NOMO-1 treated with dmso at 0.1 percent for 144 hours (cell line): ENCODE results near the gene IDH2.
"Not testable (repeated sequence)": the region's sequence is repeated elsewhere in the genome, so short reads cannot be mapped to it uniquely, and the experiment has no call there.

Experiments
- DNase-seq: peaks from one replicate; lab custom pipeline; 2025; ENCODE audit not compliant: unreplicated experiment; lab: John Stamatoyannopoulos, UW

The IDH2 gene

DNA sequence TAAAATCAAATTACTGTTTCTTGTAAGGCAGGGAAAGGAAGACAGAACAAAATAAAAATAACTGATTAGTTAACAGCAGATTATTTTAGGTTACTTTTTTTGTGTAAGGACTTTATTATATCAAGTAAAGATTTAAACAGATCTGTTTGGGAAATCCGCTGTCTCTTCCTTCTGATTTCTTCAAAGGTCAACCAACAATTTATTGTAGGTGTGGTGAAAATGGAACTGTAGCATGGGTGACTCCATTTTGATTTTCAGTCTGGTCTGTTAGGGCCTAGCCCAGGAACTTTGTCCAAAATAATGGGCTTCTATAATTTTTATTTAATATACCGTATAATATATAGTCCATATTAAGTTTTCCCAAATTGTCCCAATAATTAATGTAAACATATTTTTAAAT is 13.5 kb upstream of the IDH2 start:
- DNase-seq: no peak

DNA sequence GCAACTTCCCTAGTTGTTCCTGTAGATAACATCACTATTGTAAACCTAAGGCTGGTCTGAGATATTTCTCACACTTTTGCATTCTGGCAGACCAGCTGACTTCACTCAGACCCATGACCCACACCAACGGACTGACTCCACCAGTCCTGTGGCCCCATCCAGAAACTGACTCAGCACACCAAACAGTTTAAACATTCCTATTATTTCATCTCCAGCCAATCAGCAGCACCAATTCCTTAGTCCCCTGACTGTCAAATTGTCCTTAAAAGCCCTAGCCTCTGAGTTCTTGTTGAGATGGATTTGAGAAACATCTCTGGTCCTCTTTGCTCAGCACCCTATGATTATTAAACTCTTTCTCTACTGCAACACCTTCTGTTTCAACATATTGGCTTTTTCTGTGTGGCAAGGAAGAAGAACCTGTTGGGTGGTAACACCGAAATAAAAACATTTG is 12.2 kb upstream of the IDH2 start:
- DNase-seq: no peak

DNA sequence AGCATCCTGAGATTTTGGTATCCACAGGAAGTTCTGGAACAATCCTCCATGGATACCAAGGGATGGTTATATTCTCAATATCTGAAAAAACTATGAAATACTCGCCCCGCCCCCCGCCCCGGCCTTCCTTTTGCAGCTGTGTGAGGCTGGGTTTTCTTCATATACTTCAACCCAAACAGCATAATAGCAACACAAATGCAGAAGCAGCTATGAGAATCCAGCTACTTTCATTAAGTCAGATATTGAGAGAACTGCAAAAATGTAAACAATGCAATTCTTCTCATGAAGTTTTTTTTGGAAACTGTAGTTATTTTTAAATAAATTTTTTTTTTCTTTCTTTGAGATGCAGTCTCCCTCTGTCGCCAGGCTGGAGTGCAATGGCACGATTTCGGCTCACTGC is 10.9 kb upstream of the IDH2 start:
- no peak for DNase-seq

DNA sequence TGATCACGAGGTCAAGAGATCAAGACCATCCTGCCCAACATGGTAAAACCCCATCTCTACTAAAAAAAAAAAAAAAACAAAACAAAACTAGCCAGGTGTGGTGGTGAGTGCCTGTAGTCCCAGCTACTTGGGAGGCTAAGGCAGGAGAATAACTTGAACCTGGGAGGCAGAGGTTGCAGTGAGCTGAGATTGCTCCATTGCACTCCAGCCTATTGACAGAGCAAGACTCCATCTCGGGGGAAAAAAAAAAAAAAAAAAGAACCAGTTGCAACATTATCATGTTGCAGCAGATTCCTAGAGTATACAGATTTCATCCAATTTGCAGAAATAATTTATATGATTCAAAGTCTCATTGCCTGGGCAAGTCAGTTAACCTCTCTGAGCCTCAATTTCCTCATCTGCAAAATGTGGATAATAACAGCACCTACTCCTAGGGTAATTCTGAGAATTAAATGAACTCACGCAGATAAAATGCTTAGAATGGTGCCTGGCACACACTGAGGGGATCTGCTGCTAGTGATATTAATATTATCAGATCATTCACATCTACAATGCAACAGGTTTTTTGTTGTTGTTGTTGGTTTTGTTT is 7.0 kb upstream of the IDH2 start:
- not testable (repeated sequence) for DNase-seq

DNA sequence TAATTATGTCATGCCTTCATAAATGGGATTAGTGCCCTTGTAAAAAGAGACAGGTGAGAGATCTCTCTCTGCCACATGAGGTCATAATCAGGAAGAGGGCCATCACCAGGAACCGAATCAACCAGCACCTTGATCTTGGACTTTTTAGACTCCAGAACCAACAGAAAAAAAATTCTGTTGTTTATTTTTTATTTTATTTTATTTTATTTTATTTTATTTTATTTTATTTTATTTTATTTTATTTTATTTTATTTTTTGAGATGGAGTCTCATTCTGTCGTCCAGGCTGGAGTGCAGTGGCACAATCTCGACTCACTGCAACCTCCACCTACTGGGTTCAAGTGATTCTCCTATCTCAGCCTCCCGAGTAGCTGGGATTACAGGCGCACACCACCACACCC is 5.8 kb upstream of the IDH2 start:
- DNase-seq: not testable (repeated sequence)

DNA sequence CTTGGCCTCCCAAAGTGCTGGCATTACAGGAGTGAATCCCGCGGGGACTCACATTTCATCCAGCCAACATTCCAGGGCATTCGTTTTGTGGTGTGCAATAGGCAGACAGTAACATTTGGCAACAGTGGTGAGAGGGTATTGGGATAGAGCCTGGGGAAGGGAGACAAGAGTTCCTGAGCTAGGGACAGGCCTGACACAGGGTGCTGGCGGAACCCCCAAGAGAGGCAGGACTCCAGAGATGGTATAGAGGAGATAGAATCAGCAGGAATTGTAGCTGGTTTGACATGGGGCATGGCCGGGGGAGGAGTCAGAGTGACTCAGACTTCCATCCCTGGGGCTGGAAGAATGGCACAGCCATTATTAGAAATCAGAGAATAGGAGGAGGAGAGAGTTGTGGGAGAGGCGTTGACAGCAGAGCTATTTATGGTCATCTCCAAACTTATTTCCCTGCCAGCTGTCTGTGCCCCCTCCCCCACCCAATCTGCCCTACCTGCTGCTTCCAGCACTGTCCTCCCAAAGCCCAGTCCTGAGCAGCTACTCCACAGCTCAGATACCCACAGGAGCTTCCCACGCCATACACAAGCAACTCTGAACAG is 4.4 kb upstream of the IDH2 start:
- DNase-seq: no peak

DNA sequence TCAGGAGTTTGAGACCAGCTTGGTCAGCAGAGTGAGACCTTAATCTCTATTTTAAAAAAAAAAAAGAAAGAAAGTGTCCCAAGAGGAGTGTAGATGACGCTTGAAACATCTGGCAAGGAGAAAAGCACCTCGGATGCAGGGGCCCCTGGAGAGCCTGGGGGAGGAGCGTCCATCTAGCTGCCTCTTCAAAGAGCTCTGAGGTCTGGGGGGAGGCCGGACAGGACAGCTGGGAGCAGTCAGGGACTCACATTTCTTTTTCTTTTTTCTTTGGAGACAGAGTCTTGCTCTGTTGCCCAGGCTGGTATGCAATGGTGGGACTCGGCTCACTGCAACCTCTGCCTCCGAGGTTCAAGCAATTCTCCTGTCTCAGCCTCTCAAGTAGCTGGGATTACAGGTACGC is 3.3 kb upstream of the IDH2 start:
- no peak for DNase-seq

DNA sequence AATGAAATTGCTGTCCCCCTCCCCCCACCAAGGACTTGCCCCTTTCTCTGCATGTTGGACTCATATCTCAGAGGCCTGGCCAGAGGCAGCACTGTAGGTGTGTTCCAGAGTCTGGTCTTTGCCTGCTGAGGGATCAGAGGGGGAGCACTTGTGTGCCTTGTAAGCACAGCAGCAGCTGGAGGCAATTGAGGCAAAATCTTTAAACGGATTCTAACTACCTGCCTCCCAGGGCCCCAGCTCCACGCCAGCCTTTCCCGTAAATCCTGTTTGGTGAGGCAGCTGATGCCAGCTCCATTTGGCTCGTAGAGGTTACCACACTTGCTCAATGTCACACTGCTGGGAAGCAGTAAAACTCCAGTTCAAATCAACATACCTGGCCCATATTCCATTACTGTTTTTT is 2.3 kb upstream of the IDH2 start:
- DNase-seq: no peak

DNA sequence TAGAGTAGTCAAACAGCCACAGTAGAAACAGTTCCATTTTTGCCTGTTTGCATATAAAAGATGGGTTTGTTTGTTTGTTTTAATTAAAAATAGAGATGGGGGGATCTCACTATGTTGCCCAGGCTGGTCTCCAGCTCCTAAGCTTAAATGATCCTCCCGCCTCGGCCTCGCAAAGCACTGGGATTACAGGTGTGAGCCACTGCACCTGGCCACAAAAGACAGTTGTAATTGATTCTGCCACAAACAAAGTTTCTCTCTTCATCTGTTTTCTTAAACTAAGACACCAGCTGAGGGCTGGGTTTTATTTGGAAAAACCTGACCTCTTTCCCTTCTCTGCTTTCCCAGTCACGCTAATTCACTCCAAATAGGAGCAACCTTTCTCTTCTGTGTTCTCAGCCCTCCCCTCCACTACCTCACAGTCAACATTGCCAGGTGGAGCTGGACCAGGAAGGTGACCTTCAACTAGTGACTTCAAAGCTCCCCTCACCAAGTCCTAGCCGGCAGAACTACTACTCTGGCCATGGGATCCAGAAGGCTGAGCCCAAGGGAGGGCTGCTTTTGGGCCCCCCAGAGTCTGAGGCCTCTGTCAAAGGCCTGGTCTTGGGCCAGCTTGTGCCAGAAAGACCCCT is 1.5 kb upstream of the IDH2 start:
- no peak for DNase-seq

DNA sequence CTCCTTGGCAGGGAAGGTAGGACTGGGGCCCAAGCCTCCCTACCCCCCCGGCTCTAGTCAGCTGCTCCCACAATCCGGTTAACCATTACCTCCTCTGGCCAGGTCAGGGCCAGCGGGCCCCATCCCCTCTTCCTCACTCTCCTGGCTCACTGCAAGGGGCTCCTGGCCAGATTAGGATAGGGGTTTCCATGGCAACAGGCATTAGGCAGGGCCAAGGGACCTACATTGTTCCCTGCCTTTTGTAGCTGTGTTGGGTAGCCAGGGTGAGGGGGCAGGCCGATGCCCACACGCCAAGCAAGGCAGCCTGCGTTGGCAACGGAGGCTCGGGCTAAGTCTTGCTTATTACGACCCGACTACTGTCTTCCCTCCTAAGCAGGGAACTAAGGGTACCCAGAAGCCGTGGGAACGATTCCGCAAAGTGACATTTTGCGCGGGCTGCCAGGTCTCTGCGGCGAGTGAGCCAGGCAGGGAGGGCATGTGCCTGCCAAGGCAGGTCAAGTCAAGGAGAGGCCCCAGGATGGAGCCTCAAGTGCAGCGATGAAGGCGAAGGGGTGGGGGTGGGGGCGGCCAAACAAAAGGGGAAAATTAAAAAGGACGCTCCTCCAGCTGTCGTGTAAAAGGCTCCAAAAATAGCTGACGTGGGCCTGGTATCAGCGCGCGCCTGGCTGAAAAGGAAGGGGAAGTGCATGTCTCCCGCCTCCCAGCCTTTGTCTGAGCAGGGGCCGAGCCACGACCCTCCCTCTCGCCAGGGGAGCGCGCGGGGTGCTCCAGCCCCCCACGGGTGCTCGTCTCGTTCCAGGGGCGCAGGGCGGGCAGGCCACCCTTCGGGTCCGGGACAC is 919 bp downstream of the IDH2 start:
- peak; percentile 60 for DNase-seq

DNA sequence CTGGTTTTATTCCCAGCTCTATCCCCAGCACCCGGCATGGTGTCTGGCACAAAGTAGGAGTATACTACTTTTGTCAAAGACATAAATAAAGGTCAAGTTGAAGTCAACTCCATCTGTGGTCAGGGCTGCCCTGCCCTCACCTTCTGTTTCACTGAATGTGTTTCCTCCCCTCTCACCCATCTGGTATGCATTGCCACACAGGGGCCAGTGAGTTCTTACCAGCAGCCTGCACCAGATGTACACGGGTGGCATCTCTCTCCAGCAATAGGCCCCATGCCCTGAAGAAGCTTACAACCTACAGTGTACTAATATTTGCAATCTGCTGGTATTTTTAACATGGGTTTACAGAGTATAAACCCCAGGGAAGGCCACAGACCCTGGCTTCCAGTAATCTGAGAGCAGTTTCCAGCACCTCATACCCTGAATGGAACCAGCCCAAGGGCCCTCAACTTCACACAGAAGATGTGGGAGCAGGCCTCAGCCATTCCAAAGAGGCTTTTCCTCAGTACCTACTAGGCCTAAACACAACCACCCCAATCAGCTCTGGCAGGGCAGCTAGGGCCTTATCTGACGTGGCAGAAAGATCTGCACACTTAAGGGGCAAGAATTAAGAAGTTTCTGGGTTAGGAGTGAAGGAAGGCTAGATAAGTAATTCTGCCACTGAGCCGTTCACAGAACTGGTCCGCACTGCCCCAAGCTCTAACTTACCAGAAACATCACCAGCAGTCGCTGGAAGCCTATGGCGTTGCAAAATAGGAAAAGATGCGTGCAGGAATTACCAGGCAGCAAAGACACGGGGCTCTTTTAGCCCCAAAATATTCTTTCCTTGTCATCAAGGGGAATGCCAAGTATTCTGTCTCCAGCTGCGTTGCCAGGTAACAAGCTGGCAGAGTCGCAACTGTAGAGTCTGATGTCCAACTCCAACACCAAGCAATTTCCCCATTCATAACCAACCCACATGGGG is 2.1 kb downstream of the IDH2 start:
- DNase-seq: no peak

DNA sequence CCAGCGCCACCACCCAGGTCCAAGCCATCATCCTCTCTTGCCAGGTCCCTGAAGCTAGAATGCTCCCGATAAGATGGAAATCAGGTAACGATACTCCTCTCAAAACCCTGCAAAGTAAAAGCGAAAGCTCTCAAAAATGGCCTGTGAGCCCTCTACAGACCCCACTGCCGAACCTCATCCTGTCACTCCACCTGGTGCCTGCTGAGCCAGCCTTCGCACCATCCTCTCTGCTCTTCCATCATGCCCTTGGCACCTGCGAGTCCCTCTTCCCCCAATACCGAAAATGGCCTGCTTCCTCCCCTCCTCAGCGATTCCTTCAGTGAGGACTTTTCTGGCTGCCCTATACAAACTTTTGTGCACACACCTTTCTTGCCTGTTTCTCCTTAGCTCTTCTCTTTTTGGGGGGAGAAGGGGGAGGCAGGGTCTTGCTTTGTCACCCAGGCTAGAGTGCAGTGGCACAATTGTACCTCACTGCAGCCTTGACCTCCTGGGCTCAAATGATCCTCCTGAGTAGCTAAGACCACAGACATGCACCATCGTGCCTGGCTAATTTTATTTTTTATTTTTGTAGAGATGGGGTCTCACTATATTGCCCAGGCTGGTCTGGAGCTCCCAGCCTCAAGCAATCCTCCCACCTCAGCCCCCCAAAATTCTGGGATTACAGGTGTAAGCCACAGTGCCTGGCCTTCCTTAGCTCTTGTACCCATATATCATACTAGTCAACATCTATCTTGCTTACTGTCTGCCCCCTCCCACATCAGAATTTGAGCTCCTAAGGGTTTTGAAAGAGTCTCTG is 3.0 kb downstream of the IDH2 start:
- no peak for DNase-seq

DNA sequence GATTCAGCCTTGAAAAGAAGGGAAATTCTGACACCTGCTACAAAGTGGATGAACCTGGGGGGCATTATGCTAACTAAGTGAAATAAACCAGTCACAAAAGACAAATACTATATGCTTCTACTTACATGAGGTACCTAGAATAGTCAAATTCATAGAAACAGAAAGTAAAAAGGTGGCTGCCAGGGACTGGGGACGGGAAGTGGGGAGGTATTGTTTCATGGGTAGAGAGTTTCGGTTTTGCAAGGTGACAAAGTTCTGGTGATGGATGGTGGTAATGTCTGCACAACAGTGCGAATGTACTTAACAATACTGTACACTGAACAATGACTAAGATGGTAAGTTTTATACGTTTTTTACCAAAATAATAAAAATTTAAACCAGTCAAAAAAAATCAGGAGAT is 4.8 kb downstream of the IDH2 start:
- peak; percentile 85 for DNase-seq

DNA sequence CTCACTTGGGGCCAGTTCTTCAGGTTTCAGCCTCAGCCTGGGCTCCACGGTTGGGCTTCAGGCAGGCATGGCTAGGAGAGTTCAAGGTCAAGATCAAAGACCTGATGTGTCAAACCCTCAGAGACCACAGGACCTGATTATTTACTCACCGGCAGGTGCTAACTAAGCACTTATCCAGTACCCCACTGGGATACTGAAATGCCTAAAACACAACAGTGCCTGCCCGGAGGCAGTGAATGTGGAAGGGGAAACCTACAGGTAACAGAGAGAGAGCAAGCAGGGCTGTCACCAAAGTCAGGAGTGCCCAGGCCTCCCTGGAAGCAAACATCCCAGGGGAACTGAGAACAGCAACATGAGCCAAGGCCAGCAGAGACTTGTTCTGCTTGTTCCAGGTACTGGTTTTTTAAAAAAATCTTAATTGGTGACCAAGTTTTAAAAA is 6.7 kb downstream of the IDH2 start:
- DNase-seq: no peak

DNA sequence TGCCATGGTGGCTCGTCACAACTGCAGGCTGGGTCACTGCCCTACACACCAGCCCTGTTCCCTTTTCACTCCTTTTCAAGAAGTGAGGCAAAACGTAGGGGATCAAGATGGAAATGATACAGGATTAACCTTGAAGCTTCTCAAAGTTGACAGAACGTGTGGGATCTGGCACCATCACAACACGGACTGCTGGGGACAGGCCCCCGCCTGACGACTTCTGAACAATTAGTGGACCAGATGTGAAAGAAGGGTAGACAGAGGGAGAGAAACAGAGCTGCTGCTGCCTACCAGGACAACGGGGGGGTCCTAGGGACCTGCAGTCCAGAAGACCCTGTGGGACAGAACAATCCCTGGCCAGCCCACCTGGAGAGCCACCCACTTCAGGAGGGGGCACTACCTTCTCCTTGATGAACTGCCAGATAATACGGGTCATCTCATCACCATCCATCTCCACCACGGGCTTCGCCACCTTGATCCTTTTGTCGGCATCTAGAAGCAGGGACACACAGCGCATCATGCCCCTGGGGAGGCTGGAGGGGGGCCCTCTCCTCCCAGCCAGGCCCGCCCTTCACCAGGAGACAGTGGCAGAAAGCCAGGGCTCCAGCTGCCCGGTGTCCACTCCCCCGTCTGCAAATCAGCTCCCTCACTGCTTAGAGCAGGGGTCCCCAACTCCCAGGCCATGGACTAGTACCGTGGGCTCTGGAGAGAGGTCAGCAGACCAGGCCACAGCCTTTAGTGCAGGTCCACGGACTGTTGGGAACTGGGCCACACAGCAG is 10.9 kb downstream of the IDH2 start:
- no peak for DNase-seq

DNA sequence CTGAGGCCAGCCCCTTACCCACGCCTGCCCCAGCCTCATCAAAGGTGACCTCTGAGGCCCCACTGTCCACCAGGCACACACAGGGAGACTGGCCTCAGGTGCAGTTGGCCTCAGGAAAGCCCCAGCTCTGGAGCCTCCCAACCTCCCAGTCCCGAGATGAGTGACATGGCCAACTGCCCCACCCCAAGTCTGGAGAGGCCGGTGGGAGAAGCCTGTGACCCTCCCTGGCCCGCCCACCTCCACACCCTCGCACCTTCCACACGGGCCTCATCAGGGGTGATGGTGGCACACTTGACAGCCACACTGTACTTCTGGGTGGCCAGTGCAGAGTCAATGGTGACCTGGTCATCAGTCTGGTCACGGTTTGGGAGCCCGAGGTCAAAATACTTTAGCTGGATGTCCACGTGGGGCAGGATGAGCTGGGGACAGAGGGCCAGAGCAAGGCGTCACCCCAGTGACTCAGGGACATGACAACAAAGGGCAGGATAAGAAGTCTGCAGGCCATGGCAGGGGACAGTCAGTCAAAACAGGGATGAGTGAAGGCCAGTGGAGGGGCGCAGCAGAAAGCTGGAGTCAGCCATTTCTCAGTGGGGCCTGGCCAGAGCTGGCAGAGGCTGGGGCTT is 11.9 kb downstream of the IDH2 start:
- DNase-seq: no peak

DNA sequence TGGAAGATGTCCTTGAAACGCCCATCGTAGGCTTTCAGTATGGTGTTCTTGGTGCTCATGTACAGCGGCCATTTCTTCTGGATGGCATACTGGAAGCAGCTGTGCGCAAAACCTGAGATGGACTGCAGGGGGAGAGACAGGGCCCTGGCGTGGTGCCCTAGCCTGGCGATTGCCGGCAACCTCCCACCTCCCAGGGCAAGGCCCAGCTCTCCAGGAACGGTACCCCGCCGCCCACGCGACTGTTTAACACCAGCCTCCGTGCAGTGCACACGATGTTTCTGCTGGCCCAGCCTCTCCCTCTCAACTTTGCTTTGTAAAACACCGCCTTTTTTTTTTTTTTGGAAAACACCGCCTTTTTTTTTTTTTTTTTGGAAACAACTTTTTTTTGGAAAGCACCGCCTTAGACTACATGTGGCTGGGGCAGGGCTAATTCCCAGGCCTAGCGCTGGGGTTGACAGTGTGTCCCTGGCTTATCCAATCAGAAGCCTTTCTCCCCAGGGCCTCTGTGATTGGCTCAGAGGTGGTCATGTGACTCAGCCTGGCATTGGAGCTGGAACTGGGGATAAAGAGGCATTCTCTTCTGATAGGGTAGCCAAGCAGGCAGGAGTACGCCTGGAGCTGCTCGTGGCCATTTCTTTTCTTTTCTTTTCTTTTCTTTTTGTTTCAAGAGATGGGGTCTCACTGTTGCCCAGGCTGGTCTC is 14.7 kb downstream of the IDH2 start:
- DNase-seq: no peak

DNA sequence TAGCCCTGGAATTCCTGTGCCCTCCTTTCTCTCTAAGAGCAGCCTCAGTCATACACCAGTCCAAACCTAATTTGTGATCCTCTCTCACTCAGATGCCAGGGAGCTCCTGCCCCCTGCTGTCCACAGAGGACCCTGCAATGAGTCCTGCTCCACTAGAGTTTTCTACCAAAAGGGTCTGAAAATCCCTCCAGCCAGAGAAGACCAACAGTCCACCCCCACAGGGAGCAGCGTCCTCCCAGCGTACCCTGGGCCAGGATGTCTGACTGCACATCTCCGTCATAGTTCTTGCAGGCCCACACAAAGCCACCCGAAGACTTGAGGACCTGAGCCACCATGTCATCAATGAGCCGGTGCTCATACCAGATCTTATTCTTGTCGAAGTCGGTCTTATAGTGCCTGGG is 15.4 kb downstream of the IDH2 start:
- DNase-seq: peak; percentile 6
